Measurements from ENCODE around the gene LNX2. TPM values are rescaled to one million over a fixed set of nuclear protein-coding genes. Genes with fewer than 3 reads are reported as not detected.
A peak's percentile ranks its signal among the peaks of the same experiment; 100 is the strongest.

Gene LNX2
- total RNA-seq, 2 experiments from 2014 or later, result 5.8 to 6.4 TPM

GRCh38 chr13:27621366-27622101, 1.2 kb upstream of the LNX2 start, which contains the start of gene POLR1D:
Gene POLR1D (plus strand): TSS chr13:27621892. CDS start chr13:27621984, 92 bp downstream.
- intact Hi-C loops (cut with micrococcal nuclease), result loop anchor here (1.0 to 10.0 kb wide), 8 partner anchors 44 to 1399 kb away; partner anchors contain the start of genes GSX1, PAN3, POMP and RNF6
- Mint-ChIP-seq H3K27ac (peak within 1 kb of the TSS; percentile 89), H3K4me1 (ENCODE audit: low read depth) (peaks cover 55% of the 10 kb centered on the region), H3K4me3 (peak within 1 kb of the TSS; percentile 94), H3K27me3 (ENCODE audit: low read depth) (no peaks in the 10 kb centered on the region), H3K9me3 (no peaks in the 10 kb centered on the region), H3K36me3 (ENCODE audit: low read depth) (peaks cover 35% of the 10 kb centered on the region)
- DNase-seq, result peak; percentile 89
- CTCF ChIA-PET, result interaction anchor here (0.7 to 1.2 kb wide), 3 partner anchors 10 to 259 kb away, joined by 3 to 5 read pairs (median 3); no protein-coding TSS in a partner anchor

DNA sequence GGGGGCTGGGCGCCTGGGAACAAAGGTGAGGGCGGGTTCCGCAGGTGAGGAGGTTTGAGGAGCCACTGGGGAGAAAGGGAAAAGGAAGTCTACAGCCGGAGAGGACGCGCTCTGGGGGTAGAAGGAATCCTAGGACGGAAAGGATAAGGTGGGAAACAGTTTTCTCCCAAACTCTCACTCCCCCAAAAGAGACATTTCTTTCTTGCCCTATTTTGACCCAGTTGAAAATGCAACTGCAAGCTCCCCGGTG, 712 bp upstream of the LNX2 start:
- peak overlapping the region; percentile 89 for H3K27ac Mint-ChIP-seq
- no peaks in the 10 kb centered on the region for H3K27me3 Mint-ChIP-seq (ENCODE audit: low read depth)
- no peaks in the 10 kb centered on the region for H3K9me3 Mint-ChIP-seq
- peaks cover 31% of the 10 kb centered on the region for H3K36me3 Mint-ChIP-seq (ENCODE audit: low read depth)
- no peak for DNase-seq
- CTCF ChIA-PET, result interaction anchor here (0.7 to 1.2 kb wide), 3 partner anchors 10 to 259 kb away, joined by 3 to 5 read pairs (median 3); no protein-coding TSS in a partner anchor
- H3K4me3 Mint-ChIP-seq, result peak overlapping the region; percentile 87
- intact Hi-C loops (cut with micrococcal nuclease), result loop anchor here (1.0 to 10.0 kb wide), 8 partner anchors 44 to 1398 kb away; partner anchors contain the start of genes GSX1, PAN3, POMP and RNF6
- peaks cover 52% of the 10 kb centered on the region for H3K4me1 Mint-ChIP-seq (ENCODE audit: low read depth)

- no peaks in the 10 kb centered on the region for H3K27me3 Mint-ChIP-seq (ENCODE audit: low read depth)
- peak overlapping the region; percentile 87 for H3K4me3 Mint-ChIP-seq
- H3K4me1 Mint-ChIP-seq (ENCODE audit: low read depth), result peaks cover 46% of the 10 kb centered on the region
- CTCF ChIA-PET, result interaction anchor here (0.7 to 1.8 kb wide), 3 partner anchors 207 to 628 kb away, joined by 3 to 4 read pairs (median 3); no protein-coding TSS in a partner anchor
- intact Hi-C loops (cut with micrococcal nuclease), result loop anchor here (1.0 to 10.0 kb wide), 8 partner anchors 43 to 1397 kb away; partner anchors contain the start of genes GSX1, MTIF3, POMP and RNF6
- peaks cover 23% of the 10 kb centered on the region for H3K36me3 Mint-ChIP-seq (ENCODE audit: low read depth)
- no peaks in the 10 kb centered on the region for H3K9me3 Mint-ChIP-seq
- peak; percentile 48 for DNase-seq
- peak overlapping the region; percentile 64 for H3K27ac Mint-ChIP-seq
These were observed 477 bp downstream of the LNX2 start for GRCh38 chr13:27619728-27620376.

DNA sequence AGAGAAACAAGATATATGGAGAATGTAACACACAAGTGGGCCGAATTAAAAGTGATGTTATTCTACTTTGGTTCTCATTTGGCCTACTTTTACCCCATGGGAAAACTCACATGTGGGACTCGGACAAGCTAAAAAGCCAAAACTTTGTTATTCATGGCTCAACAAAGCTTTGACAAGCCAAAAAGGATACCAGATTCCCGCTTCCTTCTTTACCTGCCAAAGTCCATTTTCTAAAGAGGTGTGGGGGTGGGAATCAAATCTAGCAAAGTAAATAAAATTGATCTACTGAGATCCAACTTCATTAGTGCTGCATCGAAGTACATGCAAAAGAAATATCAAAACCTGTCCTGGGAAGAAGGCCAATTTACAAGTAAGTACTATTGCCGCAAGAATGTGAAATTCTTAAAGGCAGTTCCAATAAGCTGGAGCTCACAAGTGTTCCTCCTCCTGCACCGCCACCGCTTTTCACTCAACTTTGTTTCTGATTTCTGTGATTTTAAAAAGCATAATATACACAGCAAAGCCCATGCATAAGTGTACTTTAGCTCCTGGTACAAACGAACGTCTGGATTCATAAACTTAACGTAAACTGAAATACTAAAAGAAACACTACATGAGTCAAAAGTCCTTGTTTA, 1.1 kb downstream of the LNX2 start:
- CTCF ChIA-PET, result interaction anchor here (0.6 to 1.8 kb wide), 4 partner anchors 95 to 628 kb away, joined by 3 to 5 read pairs (median 4); no protein-coding TSS in a partner anchor
- H3K4me1 Mint-ChIP-seq (ENCODE audit: low read depth), result peaks cover 42% of the 10 kb centered on the region
- DNase-seq, result no peak
- no peaks in the 10 kb centered on the region for H3K9me3 Mint-ChIP-seq
- H3K27ac Mint-ChIP-seq, result peak overlapping the region; percentile 64
- no peaks in the 10 kb centered on the region for H3K27me3 Mint-ChIP-seq (ENCODE audit: low read depth)
- H3K36me3 Mint-ChIP-seq (ENCODE audit: low read depth), result peaks cover 23% of the 10 kb centered on the region
- intact Hi-C loops (cut with micrococcal nuclease), result no loop called here
- H3K4me3 Mint-ChIP-seq, result peak overlapping the region; percentile 87

- Mint-ChIP-seq H3K27ac (no peak overlapping the region), H3K9me3 (no peaks in the 10 kb centered on the region), H3K36me3 (ENCODE audit: low read depth) (peaks cover 12% of the 10 kb centered on the region), H3K4me1 (ENCODE audit: low read depth) (peaks cover 31% of the 10 kb centered on the region), H3K27me3 (ENCODE audit: low read depth) (no peaks in the 10 kb centered on the region), H3K4me3 (no peak overlapping the region)
- intact Hi-C loops (cut with micrococcal nuclease), result no loop called here
- CTCF ChIA-PET, result no interaction called here
- no peak for DNase-seq
These were observed 2.4 kb downstream of the LNX2 start for GRCh38 chr13:27617881-27618321.

DNA sequence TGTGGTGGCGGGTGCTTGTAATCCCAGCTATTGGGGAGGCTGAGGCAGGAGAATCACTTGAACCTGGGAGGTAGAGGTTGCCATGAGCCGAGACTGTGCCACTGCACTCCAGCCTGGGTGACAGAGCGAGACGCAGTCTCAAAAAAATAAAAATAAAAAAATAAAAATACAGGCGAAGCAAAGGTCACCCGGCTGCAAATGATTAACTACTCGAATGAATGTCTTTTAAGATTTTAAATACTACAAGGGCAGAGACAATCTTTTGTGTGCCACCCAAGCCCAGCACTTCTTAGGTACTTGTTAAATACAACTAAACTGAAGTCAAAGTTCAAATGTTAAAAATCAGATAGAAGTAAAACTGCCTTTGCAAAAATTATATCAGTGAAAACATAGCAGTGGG, 6.7 kb downstream of the LNX2 start:
- H3K27ac Mint-ChIP-seq, result no peak overlapping the region
- intact Hi-C loops (cut with micrococcal nuclease), result no loop called here
- peaks cover 35% of the 10 kb centered on the region for H3K4me1 Mint-ChIP-seq (ENCODE audit: low read depth)
- H3K36me3 Mint-ChIP-seq (ENCODE audit: low read depth), result peaks cover 3% of the 10 kb centered on the region
- H3K9me3 Mint-ChIP-seq, result no peaks in the 10 kb centered on the region
- no peaks in the 10 kb centered on the region for H3K27me3 Mint-ChIP-seq (ENCODE audit: low read depth)
- DNase-seq, result no peak
- CTCF ChIA-PET, result no interaction called here
- H3K4me3 Mint-ChIP-seq, result no peak overlapping the region

- CTCF ChIA-PET, result no interaction called here
- no peaks in the 10 kb centered on the region for H3K9me3 Mint-ChIP-seq
- peaks cover 2% of the 10 kb centered on the region for H3K36me3 Mint-ChIP-seq (ENCODE audit: low read depth)
- intact Hi-C loops (cut with micrococcal nuclease), result no loop called here
- peaks cover 24% of the 10 kb centered on the region for H3K4me1 Mint-ChIP-seq (ENCODE audit: low read depth)
- no peak overlapping the region for H3K4me3 Mint-ChIP-seq
- H3K27me3 Mint-ChIP-seq (ENCODE audit: low read depth), result no peaks in the 10 kb centered on the region
- H3K27ac Mint-ChIP-seq, result no peak overlapping the region
- no peak for DNase-seq
These were observed 13.2 kb downstream of the LNX2 start for GRCh38 chr13:27607125-27607524.

GRCh38 chr13:27605610-27606200, 14.6 kb downstream of the LNX2 start:
- H3K27ac Mint-ChIP-seq, result no peak overlapping the region
- intact Hi-C loops (cut with micrococcal nuclease), result no loop called here
- peaks cover 2% of the 10 kb centered on the region for H3K36me3 Mint-ChIP-seq (ENCODE audit: low read depth)
- H3K9me3 Mint-ChIP-seq, result no peaks in the 10 kb centered on the region
- DNase-seq, result no peak
- H3K27me3 Mint-ChIP-seq (ENCODE audit: low read depth), result no peaks in the 10 kb centered on the region
- CTCF ChIA-PET, result no interaction called here
- H3K4me3 Mint-ChIP-seq, result no peak overlapping the region
- peaks cover 15% of the 10 kb centered on the region for H3K4me1 Mint-ChIP-seq (ENCODE audit: low read depth)

DNA sequence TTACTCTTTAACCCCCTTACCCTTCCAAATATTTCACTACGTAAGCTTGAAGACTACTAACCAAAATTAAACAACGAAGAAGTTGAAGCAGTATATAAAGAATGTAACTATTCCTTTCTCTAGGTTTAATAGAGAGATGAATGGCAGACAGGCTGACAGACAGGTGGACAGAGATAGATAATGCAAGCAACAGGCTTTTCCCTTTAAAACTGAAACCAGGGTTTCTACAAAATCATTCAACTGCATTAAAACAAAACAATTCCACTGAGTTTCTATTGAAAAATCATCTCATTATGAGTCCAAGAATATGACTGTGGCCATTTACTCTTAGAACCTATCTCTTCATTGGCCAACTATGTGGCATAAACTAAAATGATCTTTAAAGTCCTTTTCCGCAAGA, 15.2 kb downstream of the LNX2 start:
- no peak for DNase-seq
- CTCF ChIA-PET, result no interaction called here

GRCh38 chr13:27601803-27602202, 18.5 kb downstream of the LNX2 start:
- H3K4me1 Mint-ChIP-seq (ENCODE audit: low read depth), result peaks cover 10% of the 10 kb centered on the region
- no peak overlapping the region for H3K27ac Mint-ChIP-seq
- peaks cover 2% of the 10 kb centered on the region for H3K36me3 Mint-ChIP-seq (ENCODE audit: low read depth)
- intact Hi-C loops (cut with micrococcal nuclease), result no loop called here
- no peaks in the 10 kb centered on the region for H3K27me3 Mint-ChIP-seq (ENCODE audit: low read depth)
- H3K9me3 Mint-ChIP-seq, result no peaks in the 10 kb centered on the region
- no peak overlapping the region for H3K4me3 Mint-ChIP-seq
- CTCF ChIA-PET, result interaction anchor here (0.6 to 1.7 kb wide), 4 partner anchors 13 to 1774 kb away, joined by 3 to 5 read pairs (median 3); no protein-coding TSS in a partner anchor
- DNase-seq, result no peak

More for the DNA sequence above, 15.2 kb downstream of the LNX2 start:
- no peaks in the 10 kb centered on the region for H3K9me3 Mint-ChIP-seq
- H3K27me3 Mint-ChIP-seq (ENCODE audit: low read depth), result no peaks in the 10 kb centered on the region
- peaks cover 2% of the 10 kb centered on the region for H3K36me3 Mint-ChIP-seq (ENCODE audit: low read depth)
- H3K27ac Mint-ChIP-seq, result no peak overlapping the region
- intact Hi-C loops (cut with micrococcal nuclease), result no loop called here
- peaks cover 14% of the 10 kb centered on the region for H3K4me1 Mint-ChIP-seq (ENCODE audit: low read depth)
- H3K4me3 Mint-ChIP-seq, result no peak overlapping the region

DNA sequence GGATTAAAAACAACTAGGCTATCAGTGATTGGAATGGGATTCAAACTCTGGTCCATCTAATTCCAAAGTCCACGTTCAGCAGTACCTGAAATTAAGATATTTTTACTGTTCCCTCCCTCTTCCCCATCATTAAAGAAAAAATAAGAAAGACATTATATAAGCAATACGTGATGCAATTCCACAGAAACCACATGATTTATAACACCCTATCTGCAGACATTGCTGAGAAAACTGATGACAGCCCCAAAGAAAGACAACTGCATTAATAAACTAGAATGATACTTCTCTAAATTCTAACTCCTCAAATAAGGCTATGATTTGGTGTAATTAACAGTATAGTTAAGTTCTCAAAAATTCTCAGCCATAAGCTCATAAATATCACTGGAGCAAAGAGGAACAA, 19.1 kb downstream of the LNX2 start:
- peaks cover 8% of the 10 kb centered on the region for H3K4me1 Mint-ChIP-seq (ENCODE audit: low read depth)
- CTCF ChIA-PET, result interaction anchor here (0.6 to 1.7 kb wide), 3 partner anchors 15 to 1773 kb away, joined by 3 to 5 read pairs (median 3); no protein-coding TSS in a partner anchor
- H3K27me3 Mint-ChIP-seq (ENCODE audit: low read depth), result no peaks in the 10 kb centered on the region
- no peak overlapping the region for H3K27ac Mint-ChIP-seq
- H3K36me3 Mint-ChIP-seq (ENCODE audit: low read depth), result peaks cover 2% of the 10 kb centered on the region
- DNase-seq, result no peak
- H3K4me3 Mint-ChIP-seq, result no peak overlapping the region
- intact Hi-C loops (cut with micrococcal nuclease), result no loop called here
- H3K9me3 Mint-ChIP-seq, result no peaks in the 10 kb centered on the region

- Mint-ChIP-seq H3K4me1 (ENCODE audit: low read depth) (peaks cover 8% of the 10 kb centered on the region), H3K4me3 (no peak overlapping the region), H3K27me3 (ENCODE audit: low read depth) (no peaks in the 10 kb centered on the region), H3K27ac (no peak overlapping the region), H3K9me3 (no peaks in the 10 kb centered on the region), H3K36me3 (ENCODE audit: low read depth) (peaks cover 2% of the 10 kb centered on the region)
- intact Hi-C loops (cut with micrococcal nuclease), result no loop called here
- DNase-seq, result no peak
- CTCF ChIA-PET, result interaction anchor here (0.7 kb wide), 1 partner anchor 14 kb away, joined by 3 read pairs; no protein-coding TSS in a partner anchor
These were observed 19.6 kb downstream of the LNX2 start for GRCh38 chr13:27600711-27601110.
